Head of caudate nucleus (tissue), 42 donors: ENCODE results near the gene CNP.
"Not testable (repeated sequence)": the region's sequence is repeated elsewhere in the genome, so short reads cannot be mapped to it uniquely, and the experiment has no call there.

Source experiments
- DNase-seq, 42 donors: peaks; one replicate each; pipeline versions ENCODE4 v3.0.0 to v3.0.0-alpha.2; 2020 to 2021; ENCODE audit warnings: mixed read lengths in 7 of 42
- intact Hi-C: fragments of 100-400 bp; cut with DNase I; formaldehyde crosslinking; loops from one replicate; pipeline ENCODE4 v1.15.0; 2022

The CNP gene

DNA sequence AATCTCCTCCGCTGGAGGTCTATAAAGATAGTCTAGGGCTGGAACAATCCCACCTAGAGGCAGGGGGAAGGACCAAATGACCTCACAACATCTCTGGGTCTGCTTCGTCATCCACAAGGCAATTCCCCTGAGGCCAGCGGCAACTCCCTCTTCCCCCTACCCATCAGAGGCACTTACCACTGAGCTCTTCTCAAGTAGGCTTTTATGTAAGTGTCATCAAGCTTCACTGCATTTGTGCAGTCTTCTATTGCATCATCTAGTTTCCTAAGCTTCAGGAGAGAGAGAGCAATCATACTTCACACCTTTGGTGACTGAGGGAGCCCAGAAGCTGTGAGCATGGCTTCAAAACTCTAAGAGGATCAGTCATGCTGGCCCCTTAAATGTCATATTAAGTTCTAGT, 21.0 kb downstream of the CNP start:
- no peak for DNase-seq
- intact Hi-C loops: no loop called here

DNA sequence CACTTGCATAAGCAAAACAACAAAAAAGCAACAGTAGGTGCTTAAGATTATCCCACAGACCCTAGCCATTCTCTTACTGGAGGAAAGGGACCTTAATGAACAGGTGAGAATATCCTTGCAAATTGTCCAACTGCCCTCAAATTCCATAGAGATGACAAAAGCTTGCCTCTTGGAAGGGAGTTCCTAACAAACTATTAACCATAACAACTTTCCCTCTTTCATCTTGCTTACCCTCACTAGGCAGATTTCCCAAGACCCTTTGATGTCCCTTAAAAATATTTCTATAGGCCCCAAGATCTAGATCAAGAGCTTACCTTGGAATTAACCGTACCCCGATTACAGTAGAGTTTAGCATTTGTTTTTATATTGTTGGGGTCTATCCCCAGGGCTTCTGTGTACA, 21.8 kb downstream of the CNP start:
- no peak for DNase-seq
- intact Hi-C loops: no loop called here

DNA sequence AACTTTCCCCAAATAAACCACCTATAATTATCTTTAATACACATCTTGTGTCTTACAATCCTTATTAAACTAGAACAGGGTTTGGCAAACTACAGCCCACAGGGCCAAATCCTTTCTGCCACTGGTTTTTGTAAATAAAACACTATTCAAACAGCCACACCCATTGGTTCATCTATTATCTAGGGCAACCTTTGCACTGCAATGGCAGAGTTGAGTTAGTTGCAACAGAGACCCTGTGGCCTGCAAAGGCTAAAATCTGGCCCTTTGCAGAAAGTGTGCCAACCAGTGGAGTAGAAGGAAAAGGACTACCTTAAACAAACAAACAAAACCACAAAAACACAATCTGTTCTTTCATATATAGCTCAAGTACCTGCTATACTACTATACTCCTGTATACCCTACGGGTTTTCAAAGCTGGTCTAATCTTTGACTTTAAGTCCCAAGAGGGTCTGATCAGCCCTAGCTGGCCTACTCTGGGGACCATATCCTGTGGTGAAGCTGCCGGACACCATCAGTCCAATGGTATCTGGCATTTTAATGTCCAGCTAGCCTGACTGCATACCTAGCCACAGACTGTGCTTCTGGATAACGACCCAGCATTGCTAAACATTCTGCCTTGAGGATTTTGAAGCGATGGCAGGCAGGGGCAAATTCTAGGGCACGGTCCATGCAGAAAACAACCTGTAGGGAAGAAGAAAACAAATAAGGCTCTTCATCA, 23.3 kb downstream of the CNP start:
- intact Hi-C loops: no loop called here
- DNase-seq: no peak

DNA sequence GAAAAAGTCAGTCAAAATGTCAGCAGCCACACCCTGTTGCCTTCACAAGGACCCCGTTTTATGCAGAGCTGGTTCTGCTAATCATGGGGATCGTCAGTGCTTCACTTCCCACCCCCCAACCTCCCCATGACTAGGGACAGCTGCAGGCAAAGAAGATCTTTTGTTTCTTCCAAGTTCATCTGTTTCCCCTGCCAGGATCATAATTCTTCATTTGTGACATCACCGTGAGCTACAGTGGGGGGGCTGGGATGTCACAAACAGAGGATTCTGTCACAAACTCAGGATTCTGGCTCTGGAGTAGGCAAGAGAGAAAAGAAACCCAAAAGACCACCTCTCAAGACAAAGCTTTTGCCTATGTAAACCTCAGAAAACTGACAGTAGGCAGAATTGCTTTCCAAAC, 26.0 kb downstream of the CNP start:
- DNase-seq: peak in 41 of 42 donors; percentile 37 to 92 (median 82)
- intact Hi-C loops: loop anchor here (2.0 kb wide), 1 partner anchor 26 kb away; the partner anchor contains the start of gene CNP

DNA sequence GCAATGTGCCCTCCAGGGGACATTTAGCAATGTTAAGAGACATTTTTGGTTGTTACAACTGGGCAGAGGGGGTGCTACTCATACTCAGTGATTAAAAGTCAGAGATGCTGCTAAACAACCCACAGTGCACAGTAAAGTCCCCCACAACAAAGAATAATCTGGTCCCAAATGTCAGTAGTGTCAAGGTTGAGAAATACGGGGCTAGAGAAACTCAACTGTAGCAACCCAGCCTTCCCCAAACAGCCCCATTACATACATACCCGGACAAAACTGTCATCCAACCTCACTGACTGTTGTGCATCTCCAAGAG, 30.2 kb downstream of the CNP start:
- intact Hi-C loops: no loop called here
- DNase-seq: no peak

DNA sequence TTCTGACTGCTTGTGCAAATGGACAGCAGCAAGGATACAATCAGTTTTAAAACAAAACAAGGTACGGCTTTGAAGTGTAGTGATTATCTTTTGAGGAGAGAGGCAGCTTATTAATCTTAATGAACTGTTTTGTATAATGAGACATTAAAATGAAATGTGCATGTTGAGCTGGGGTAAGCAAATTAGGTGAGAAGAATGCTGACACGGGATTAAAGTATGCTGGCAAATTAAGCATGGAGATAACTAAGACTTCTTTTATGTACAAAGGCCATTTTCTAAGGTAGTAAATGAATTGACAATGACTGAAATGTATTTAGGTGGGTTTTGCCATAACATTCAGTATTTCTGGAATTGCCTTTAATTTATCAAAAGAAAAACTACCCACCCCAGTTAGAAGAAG, 31.9 kb downstream of the CNP start:
- DNase-seq: no peak
- intact Hi-C loops: no loop called here

DNA sequence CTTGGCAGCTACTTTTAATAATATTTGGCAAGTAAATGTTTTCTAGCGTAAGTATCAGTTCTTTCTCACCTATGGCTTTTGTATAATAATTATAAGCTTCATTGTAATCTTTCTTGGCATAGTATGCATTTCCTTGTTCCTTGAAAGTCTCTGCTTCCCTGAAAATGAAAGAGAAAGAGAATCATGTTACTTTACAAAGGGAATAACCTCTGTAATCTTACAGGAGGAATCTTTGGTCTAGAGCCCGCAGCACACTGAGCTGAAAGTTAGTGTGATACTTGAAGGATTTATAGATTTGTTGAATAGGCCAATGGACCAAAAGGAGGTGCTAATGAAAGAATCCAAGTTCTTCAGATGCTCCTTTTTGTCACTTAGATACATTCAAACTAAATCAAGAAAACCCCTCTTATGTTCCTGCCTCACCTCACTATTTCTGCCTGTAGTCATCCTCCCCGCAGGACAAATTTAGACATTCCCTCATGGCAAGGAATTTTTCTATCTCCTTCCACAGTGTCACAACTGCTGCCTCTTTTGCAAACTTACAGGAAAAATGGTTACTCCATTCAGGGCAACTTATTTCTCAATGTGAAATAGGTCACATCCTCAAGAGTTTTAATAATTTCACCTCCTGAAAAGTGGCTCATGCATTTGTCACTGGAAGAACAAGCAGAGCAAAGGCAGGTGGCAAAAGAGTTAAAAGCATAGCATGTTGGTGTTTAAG, 34.0 kb downstream of the CNP start:
- no peak for DNase-seq
- intact Hi-C loops: no loop called here

DNA sequence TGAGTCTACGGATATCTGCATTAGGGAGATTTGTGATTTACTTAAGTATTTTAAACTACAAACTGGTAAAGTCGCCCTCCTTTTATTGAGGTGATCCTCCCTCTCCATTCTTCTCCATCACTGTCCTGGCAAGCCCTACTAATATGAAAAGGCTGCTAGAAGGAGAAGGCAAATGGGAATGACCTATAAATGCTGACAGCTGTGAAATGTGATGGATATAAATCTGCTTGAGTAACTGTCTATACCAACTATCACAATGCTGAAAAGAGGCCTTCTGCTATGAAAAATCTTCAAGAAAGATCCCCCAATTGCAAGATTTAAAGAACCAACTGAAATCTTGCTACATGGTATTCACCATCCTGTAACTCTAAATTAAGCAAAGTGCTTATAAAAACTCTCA, 35.1 kb downstream of the CNP start:
- intact Hi-C loops: no loop called here
- no peak for DNase-seq

DNA sequence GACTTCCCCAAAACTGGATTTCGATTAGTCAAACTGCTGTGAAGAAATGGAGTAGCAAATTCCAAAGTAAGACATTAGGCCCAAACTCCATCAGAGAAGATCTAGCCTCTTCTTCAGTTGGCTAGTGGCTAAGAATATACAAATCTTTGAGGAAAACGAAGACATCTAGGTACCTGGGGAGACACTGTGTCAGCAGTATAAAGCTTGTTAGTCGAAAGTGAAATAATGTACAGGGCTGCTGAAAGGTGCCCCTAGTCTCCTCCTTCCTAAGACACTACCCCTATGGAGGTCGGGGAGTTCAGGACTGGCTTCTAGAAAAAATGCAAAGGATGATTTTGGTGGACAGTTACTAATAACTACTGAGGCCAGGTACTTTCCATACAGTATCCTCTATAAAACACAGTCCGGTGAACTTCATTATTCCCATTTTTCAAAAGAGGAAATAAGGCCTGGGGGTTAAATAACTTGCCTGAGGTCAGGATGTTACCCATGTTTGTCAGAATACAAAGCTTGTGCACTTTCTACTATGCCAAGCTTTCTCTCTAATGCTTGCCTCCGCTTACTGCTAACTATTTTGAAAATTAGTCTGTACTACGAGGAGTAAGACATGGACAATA, 35.7 kb downstream of the CNP start:
- no peak for DNase-seq
- intact Hi-C loops: no loop called here

DNA sequence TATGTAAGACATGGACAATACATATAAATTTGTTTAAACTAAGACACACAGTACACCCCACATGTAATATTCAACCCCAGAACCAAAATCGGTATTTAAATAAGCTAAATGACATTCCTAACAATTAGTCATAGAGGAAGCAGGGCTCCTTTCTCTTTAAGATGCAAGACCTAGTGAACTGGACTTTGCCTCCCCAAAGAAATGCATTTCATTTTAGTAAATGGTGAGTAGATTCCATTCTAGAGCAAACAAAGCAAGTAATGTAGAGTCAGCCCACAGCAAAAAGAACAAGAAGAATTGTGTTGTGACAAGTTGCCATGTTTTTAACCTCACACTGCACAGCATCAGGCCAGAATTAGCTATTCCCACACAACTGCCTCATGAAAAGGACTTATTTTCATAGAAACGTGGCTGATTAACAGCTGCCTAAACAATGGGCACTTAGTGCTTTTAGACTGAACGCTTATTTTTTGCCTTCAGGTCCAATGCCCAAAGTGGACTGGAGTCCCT, 36.3 kb downstream of the CNP start:
- peak in 1 of 42 donors; percentile 65 for DNase-seq
- intact Hi-C loops: no loop called here

DNA sequence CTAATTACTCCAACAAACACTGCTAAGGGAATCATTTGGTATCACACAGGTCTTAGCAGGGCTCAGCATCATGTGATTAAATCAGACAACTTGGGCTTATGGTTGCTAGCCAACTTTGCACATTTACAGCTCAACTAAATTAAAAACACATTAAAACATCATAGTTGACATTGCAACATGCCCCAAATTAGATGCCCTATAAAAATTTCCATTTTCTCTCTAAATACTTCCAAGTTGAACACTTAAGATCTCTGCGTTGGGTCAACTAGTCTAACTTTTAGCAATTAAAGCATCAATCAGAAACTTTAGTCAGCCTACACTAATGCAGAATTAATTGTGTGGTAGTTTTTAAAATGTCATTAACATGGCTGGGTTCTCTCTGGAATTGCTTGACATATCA, 38.6 kb downstream of the CNP start:
- intact Hi-C loops: no loop called here
- no peak for DNase-seq

DNA sequence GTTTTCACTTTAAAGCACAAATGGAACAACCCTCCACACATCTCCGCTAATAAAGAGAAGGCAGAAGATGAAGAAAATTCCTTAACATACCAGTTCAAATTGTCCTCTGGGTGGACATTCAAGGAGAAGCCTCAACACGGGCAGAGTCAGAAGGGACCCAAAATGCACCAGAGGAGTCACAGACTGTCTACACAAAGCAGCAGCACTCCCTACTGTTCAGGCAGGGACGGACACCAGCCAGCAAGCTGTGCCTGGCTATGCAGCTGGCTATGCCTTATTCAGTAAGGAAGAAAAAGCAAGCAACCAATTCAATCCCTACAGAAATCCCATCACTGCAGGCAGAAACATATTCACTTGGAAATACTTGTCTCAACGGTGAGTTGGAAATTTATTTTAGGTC, 42.6 kb downstream of the CNP start:
- intact Hi-C loops: loop anchor here (1.0 kb wide), 1 partner anchor 46 kb away; no protein-coding TSS in a partner anchor
- DNase-seq: peak; percentile 33 to 90 (median 81)

DNA sequence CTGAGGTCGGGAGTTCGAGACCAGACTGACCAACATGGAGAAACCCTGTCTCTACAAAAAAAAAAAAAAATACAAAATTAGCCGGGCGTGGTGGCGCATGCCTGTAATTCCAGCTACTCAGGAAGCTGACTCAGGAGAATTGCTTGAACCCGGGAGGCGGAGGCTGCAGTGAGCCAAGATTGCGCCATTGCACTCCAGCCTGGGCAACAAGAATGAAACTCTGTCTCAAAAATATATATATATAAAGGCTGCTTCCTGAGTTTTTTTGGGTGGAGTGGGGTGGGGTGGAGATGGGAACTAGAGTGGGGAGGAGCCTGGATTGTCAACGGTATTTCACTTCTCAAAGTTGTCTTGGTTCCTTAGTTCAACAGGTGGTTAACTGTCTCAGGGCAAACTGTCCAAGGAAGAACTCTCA, 43.7 kb downstream of the CNP start:
- DNase-seq, intact Hi-C loops: not testable (repeated sequence)

DNA sequence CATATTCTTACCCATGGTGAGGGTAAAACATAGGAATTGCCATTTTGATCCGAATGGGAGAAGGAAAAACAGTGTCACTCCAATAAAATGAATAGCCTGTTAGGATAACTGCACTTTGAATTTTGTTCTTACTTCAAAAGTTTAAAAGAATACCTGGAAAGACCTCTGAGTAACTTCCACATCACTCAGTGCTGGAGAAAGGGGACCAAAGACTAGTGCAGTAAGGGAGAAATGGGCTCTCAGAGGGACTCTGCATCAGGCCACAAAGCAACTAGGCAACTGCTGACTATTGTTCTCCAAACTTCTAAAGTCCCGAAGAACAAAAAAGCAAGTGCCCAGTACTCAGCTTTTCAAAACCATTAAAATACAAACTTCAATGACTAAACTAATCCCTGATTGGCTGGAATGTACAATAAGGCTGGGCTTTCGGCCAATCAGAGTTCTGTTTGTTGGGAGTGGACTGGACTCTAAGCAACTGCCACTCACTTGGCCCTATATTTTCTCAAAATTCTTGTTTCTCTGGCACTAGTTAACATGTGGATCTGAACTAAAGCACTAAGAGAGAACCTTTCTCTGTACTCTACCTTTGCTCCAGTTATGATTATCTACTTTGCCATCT, 44.4 kb downstream of the CNP start:
- peak in 3 of 42 donors; percentile 42 to 60 (median 59) for DNase-seq
- intact Hi-C loops: no loop called here

DNA sequence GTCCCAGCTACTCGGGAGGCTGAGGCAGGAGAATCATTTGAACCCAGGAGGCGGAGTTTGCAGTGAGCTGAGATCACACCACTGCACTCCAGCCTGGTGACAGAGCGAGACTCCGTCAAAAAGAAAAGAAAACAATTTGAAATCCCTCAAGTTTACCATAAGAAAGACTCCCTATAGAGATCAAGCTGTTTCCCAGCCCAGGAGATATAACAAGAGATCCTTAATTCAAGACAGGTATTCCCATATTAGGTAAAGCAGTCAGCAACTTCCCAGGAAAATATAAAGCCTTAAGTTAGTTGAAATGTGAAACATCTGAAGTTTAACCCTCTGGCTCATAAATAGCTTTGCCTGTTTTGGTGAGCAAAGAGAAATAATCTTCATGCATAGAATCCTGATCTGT, 45.8 kb downstream of the CNP start:
- intact Hi-C loops, DNase-seq: not testable (repeated sequence)

DNA sequence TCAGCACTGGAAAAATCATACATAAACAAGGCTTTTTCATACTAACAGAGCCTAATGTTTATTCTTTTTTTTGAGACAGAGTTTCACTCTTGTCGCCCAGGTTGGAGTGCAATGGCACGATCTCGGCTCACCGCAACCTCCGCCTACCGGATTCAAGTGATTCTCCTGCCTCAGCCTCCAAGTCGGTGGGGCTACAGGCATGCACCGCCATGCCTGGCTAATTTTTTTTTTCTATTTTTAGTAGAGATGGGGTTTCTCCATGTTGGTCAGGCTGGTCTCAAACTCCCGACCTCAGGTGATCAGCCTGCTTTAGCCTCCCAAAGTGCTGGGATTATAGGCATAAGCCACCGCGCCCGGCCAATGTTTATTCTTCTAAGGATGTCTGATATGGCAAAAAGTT, 47.1 kb downstream of the CNP start:
- DNase-seq, intact Hi-C loops: not testable (repeated sequence)

DNA sequence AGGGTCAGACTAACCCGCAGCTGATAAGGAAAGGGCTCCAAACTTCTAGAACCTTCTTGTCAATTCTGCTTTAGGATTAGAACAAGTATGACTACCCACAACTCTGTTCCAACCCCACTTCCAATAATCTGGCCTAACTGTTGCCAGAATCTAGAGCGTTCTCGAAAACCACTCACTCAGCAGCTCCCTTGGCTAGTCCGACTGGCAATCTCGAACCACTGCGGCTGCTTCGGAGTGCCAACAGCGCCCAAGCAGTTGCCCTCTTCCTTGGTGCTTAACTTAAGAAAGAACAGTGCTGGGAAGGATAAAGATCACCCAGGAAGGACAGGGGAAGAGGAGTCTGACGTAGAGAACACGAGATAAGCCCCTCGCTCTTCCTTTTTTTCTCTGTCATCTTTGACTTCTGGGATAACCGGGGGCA, 49.8 kb downstream of the CNP start:
- DNase-seq: peak in 11 of 42 donors; percentile 14 to 64 (median 30)
- intact Hi-C loops: no loop called here

DNA sequence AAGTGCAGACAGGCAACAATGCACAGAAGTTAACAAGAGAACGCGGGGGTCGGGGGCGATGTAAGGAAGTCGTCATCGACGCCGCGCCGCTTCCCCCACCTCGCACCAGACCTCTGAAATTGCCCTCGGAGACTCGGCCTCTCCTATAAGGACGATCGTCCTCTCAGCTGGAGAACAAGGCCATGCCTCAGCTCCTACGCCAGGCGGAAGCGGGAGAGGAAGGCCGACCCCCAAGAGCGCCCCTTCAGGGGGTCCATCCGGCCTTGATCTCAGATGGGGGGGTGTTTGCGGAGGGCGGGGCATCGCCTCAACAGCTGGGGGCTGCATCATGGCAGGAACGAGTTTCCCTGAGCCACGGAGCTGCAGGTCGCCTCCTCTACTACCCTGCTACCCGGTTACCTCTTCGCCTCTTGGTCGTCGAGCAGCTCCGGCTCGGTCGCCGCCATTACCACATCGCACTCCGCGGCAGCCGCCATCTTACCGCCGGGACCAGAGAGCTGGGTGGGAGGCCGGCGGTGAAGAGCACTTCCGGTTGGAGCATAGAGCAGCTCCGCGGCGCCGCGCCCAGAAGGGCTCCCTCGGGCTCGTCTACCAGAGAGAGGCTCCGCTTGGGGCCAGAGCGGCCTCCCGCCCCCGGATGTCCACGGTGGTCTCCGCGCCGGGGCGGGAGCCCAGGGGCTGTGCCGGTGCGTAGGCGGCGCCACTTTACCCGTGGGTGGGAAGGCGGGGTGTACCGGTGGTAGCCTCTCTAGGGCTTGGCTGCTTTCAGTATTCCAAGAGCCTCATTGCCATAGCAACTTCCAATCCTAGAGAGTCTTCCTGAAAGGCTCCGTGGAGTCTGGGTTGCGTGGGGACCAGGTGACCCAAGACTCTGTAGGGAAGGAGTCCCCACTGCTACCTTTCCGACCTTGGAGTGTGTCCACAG, 50.6 kb downstream of the CNP start, which contains the start of gene DNAJC7:
Gene DNAJC7 (minus strand): TSS at position 499 of the 925 bp plus-strand sequence. CDS start 23 bp downstream, at position 476.
- DNase-seq: peak; percentile 84 to 97 (median 92)
- intact Hi-C loops: no loop called here

DNA sequence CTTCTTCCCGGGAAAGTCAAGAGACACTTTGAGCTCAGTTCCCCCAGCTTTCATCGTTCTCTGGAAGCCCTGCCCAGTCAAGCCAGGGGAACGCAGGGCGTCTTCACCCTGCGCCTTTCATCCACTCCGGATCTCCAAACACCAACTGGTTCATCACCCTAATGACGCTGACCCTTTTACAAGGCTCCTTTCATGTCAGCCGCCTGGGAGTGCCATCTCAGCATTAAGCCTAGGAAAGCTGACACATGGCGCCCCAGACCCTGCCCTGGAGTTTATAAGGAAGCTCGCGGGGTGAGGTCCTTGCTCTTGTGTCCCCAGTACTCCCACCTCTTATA, 51.2 kb downstream of the CNP start:
- intact Hi-C loops: no loop called here

More for the DNA sequence above, 51.2 kb downstream of the CNP start:
- DNase-seq: peak in 1 of 42 donors; percentile 20
